A673 (cell line): Measurements from ENCODE around the gene LCLAT1.

Source experiments
- EZH2 ChIP-seq: fragments of 200-600 bp; sonication (generic); IDR thresholded peaks from 2 replicates; pipeline ENCODE4 v1.6.1; 2017; ENCODE audit warnings: borderline replicate concordance, low read depth, mild to moderate bottlenecking, mixed read lengths, antibody characterized with exemption, low read length; ENCODE audit not compliant: poor library complexity, severe bottlenecking
- TF ChIP-seq, protein P1 (sequence below): fragments of 300-800, 200-600 bp; sonication (generic); conservative IDR thresholded peaks from 2 replicates; pipeline ENCODE4 v1.5.1; 2017; ENCODE audit warnings: low read depth, mild to moderate bottlenecking, antibody characterized with exemption, low read length, moderate library complexity, mixed read lengths

DNA sequence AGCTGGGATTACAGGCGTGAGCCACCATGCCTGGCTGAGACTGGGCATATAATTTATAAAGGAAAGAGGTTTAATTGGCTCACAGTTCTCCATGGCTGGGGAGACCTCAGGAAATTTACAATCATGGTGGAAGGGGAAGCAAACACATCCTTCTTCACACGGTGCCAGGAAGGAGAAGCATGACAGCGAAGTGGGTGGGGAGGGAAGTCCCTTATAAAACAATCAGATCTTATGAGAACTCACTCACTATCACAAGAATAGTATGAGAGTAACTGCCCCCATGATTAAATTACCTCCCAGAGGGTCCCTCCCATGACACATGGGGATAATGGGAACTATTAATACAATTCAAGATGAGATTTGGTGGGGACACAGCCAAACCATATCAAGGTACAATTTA, 7.8 kb upstream of the LCLAT1 start:
- TF ChIP-seq, protein P1, sequence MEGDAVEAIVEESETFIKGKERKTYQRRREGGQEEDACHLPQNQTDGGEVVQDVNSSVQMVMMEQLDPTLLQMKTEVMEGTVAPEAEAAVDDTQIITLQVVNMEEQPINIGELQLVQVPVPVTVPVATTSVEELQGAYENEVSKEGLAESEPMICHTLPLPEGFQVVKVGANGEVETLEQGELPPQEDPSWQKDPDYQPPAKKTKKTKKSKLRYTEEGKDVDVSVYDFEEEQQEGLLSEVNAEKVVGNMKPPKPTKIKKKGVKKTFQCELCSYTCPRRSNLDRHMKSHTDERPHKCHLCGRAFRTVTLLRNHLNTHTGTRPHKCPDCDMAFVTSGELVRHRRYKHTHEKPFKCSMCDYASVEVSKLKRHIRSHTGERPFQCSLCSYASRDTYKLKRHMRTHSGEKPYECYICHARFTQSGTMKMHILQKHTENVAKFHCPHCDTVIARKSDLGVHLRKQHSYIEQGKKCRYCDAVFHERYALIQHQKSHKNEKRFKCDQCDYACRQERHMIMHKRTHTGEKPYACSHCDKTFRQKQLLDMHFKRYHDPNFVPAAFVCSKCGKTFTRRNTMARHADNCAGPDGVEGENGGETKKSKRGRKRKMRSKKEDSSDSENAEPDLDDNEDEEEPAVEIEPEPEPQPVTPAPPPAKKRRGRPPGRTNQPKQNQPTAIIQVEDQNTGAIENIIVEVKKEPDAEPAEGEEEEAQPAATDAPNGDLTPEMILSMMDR: no peak
- no peak for TF ChIP-seq EZH2
